Cerebellar cortex (tissue), 1 donor: ENCODE results near the gene NME7.
"Not testable (repeated sequence)": the region's sequence is repeated elsewhere in the genome, so short reads cannot be mapped to it uniquely, and the experiment has no call there.

ENCODE experiments used
- DNase-seq: peaks from one replicate; pipeline ENCODE4 v3.0.0-alpha.2; 2015; ENCODE audit warnings: low spot score

NME7 gene

DNA sequence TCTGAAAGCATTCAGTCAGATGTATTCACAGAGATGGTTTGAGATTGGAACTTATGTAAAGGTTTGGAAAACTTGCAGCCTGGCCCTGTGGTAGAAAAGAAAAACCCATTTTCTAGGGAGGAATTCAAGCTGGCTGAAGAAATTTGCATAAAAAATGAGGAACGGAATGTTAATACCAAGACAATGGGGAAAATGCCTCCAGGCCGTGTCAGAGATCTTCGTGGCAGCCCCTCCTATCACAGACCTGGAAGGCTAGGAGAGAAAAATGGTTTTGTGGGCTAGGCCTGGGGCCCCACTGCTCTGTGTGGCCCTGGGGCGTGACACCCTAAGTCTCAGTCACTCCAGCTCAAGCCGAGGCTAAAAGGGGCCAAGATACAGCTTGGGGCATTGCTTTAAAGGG, 26.7 kb downstream of the NME7 start:
- no peak for DNase-seq

- DNase-seq, result no peak
Observed at GRCh38 chr1:169339773-169340172, 27.8 kb downstream of the NME7 start.

DNA sequence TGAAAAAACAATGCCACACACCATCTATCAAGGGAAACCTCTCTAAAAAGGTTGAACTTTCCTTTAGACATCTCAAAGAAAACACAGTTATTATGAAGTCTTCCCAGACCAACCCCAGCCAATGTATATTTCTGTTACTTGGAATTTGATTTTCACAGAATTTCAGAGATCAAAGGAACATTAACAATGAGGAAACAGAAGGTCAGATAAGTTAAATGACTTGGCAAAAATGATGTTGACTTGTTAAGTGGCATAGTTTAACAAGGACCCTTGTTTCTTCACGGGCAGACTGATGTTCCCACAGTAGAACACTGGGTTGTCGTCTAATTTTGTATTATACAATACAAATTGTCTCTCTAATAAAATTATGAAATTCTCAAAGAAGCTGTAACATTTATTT, 29.0 kb downstream of the NME7 start:
- DNase-seq, result no peak

- DNase-seq, result not testable (repeated sequence)
Observed at GRCh38 chr1:169336947-169337715, 30.5 kb downstream of the NME7 start.

- DNase-seq, result not testable (repeated sequence)
Observed at GRCh38 chr1:169334727-169335126, 32.9 kb downstream of the NME7 start.

- DNase-seq, result no peak
Observed at GRCh38 chr1:169330927-169331326, 36.7 kb downstream of the NME7 start.

DNA sequence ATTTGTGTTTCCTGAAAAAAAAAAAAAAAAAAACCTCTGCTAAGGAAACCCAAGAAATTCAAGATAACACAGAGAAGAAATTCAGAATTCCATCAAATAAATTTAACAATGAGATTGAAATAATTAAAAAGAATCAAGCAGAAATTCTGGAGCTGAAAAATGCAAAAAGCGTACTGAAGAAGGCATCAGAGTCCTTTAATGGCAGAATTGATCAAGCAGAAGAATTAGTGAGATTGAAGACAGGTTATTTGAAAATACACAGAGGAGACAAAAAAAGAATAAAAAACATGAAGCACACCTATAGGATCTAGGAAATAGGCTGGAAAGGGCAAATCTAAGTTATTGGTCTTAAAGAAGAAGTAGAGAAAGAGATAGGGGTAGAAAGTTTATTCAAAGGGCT, 38.2 kb downstream of the NME7 start:
- DNase-seq, result no peak

- DNase-seq, result no peak
Observed at GRCh38 chr1:169327875-169328274, 39.7 kb downstream of the NME7 start.

DNA sequence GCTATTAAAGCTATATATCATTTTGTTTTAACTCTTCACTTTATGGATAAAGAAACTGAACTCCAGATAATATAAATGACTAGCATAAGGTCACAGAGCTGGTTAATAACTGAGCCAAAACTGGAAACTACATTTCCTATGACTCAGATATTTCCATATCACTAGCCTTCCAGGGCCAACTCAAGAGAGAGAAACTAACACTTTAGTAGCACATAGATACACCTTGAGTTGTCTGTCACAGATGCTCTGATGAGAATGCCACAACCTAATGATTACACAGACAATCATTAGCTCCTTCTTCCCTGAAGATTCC, 40.7 kb downstream of the NME7 start:
- DNase-seq, result no peak

- no peak for DNase-seq
Observed at GRCh38 chr1:169326261-169326955, 41.2 kb downstream of the NME7 start.

GRCh38 chr1:169325117-169325516, 42.5 kb downstream of the NME7 start:
- no peak for DNase-seq

GRCh38 chr1:169322138-169322537, 45.5 kb downstream of the NME7 start:
- DNase-seq, result no peak

DNA sequence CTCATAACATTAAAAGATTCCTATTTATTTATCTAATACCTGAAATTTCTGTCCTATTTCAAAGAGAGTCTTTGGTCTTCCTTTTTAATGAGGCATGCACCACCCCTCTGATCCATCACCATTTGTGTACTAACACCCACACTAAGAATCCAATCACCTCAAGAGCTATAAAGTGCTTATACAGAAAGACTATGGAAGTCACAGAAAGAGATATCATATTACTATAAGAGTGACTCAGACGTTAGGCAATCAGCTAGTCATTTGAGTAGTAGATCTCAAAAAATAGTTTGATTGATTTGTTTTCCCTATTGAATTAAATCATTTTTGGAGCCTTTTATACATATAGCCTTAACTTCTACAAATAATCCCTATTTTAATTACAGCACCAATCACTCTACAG, 46.1 kb downstream of the NME7 start:
- DNase-seq, result no peak

- DNase-seq, result no peak
Observed at GRCh38 chr1:169318536-169319244, 48.9 kb downstream of the NME7 start.

- DNase-seq, result no peak
Observed at GRCh38 chr1:169316556-169316955, 51.0 kb downstream of the NME7 start.

DNA sequence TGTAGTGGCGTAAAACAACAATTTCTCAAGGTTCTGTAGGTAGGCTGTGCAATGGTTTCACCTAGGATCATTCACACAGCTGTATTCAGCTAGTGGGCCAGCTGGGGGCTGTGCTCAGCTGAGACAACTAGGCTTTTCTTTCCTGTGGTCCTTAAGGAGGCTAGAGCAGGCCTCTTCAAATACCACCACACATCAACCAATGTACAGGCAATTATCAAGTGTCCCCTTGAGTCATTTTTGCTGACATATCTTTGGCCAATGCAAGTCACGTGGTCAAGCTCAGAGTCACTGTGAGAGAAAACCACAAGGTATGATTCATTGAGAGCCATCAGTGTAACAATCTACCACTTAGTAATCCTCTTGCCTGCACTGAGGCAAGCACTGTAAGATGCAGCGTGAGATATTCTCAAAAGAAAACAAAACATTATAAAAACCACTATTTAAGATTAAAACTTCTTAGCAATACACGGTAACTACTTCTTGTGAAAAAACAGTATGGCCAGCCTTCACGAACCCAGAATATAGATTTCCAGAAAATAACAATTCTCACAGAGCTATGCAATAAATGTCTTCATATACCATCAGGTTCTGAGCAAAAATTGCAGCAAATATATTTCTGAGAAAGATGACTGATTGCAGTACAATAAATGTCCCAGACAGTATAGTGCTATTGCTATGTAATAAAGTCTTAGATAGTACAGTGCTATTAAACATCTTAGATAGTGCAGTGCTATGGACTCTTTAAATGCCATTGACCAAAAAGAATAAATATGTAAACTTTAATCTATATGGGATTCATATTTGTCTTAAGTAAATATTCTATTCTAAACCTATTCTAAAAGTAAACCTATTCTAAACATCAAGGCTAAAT, 55.3 kb downstream of the NME7 start:
- no peak for DNase-seq

DNA sequence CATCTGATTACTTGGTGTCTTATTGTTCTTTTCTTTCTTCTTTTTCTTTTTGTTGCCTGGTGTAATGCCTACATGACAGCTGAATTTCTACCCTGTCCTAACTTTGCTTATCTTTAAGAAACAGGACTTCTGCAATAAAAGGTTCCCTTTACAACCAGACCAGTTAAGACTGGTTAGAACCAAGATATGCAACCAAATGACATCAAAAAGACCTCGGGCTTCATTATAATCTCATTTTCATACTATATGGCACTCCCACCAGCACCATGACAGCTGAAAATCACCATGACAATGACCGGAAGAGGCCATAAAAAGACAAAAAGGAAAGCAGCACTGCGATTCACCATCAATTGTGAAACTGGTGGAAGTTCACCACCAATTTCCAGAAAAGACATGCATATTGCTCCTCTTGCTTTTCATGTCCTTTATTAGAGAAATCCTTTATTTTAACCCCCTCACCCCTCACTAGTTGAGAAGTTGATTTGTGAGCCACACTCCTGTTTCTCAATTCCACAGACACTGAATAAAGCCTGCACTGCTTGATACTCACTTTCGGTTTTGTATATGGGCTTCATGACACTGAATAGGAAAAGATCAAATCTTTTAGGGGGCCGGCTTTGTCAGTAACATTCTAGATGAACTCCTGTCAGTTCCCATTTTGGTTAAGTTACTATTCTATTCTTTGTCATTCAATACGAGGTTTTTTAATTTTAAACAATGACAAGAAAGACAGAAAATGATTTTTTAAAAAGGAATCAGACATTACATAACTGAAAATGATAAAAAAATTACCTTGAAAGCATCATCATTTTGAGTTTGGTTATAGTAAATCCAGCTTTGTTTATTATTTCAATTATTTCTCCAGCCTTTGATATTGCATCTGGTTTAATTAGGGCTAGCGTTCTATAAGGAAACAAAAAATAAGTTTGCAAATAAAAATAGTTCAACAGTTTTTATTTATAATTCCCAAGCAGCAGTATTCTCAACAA, 58.1 kb downstream of the NME7 start:
- no peak for DNase-seq

- no peak for DNase-seq
Observed at GRCh38 chr1:169308313-169309039, 59.1 kb downstream of the NME7 start.

GRCh38 chr1:169307176-169307575, 60.4 kb downstream of the NME7 start:
- no peak for DNase-seq

- DNase-seq, result no peak
Observed at GRCh38 chr1:169305948-169306347, 61.6 kb downstream of the NME7 start.
